ENCODE data around the gene PDE6C.

DNA sequence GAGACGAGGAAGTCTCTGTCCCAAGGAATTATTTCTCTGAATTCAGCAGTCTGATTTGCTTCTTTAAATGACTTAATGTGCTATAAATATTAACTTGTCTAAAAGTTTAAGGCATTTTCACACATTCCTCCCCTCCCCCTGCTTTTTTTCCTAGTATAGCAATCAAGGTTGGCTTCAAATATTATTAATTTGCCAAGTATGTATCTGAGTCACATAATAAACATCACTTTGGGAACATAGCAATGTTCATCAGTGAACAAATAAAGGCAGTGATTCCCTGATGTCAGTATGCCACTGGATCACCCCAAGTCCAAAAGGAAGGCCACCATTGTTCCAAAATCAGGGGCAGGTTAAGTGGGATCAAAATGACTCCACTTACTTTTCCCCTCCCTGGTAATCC is 40.5 kb downstream of the PDE6C start:
- TF ChIP-seq CTCF (IDR thresholded peaks at IDR 0.05; ENCODE audit: low read length) (no peak), EZH2phosphoT487 (IDR thresholded peaks at IDR 0.05; ENCODE audit: low read length) (no peak), EZH2 (optimal IDR thresholded peaks at IDR 0.05; ENCODE audit: low read depth, low read length) (no peak)
